ENCODE results near the gene SORCS2. TPM values are rescaled to one million over a fixed set of nuclear protein-coding genes. Genes with fewer than 3 reads are reported as not detected.

Gene SORCS2
- total RNA-seq, 1 experiment from 2014 or later = 0.06 TPM

GRCh38 chr4:7514789-7515188 lies 322.5 kb downstream of the SORCS2 start:
- Histone ChIP-seq H3K27me3 (replicated peaks; ENCODE audit: insufficient read depth, low read depth, low read length, poor library complexity) (peaks cover 31% of the 10 kb centered on the region), H3K4me1 (ENCODE audit: insufficient read depth, low read length, poor library complexity, severe bottlenecking) (no peaks in the 10 kb centered on the region), H3K9me3 (ENCODE audit: low read depth, low read length, poor library complexity, severe bottlenecking) (no peaks in the 10 kb centered on the region), H3K27ac (ENCODE audit: low read depth, low read length, poor library complexity, severe bottlenecking) (no peak overlapping the region), H3K4me3 (ENCODE audit: low read depth, low read length, poor library complexity, severe bottlenecking) (no peak overlapping the region), H3K36me3 (ENCODE audit: insufficient read depth, low read length, poor library complexity, severe bottlenecking) (no peaks in the 10 kb centered on the region)
- no peak for DNase-seq (ENCODE audit: low spot score)
- intact Hi-C loops (cut with micrococcal nuclease; ENCODE audit: unreplicated experiment) = no loop called here
- TF ChIP-seq CTCF (conservative IDR thresholded peaks at IDR 0.05; ENCODE audit: low read depth, low read length) = no peak
- CTCF ChIA-PET = no interaction called here
- no TSS peak for BruUV-seq (replicated peaks)
- POLR2A ChIA-PET (ENCODE audit: low non-redundant PET) = no interaction called here

- no peak for DNase-seq (ENCODE audit: low spot score)
- ChIA-PET POLR2A (ENCODE audit: low non-redundant PET) (no interaction called here), CTCF (no interaction called here)
- no peak for TF ChIP-seq CTCF (conservative IDR thresholded peaks at IDR 0.05; ENCODE audit: low read depth, low read length)
- TF ChIP-seq EZH2 (IDR thresholded peaks at IDR 0.05; ENCODE audit: borderline replicate concordance, low read depth, low read length, poor library complexity, severe bottlenecking) = no peak
- intact Hi-C loops (cut with micrococcal nuclease; ENCODE audit: unreplicated experiment) = no loop called here
- Histone ChIP-seq H3K9me3 (ENCODE audit: low read depth, low read length, poor library complexity, severe bottlenecking) (no peaks in the 10 kb centered on the region), H3K36me3 (ENCODE audit: insufficient read depth, low read length, poor library complexity, severe bottlenecking) (no peaks in the 10 kb centered on the region), H3K4me3 (ENCODE audit: low read depth, low read length, poor library complexity, severe bottlenecking) (no peak overlapping the region), H3K4me1 (ENCODE audit: insufficient read depth, low read length, poor library complexity, severe bottlenecking) (no peaks in the 10 kb centered on the region), H3K27ac (ENCODE audit: low read depth, low read length, poor library complexity, severe bottlenecking) (no peak overlapping the region), H3K27me3 (replicated peaks; ENCODE audit: insufficient read depth, low read depth, low read length, poor library complexity) (peaks cover 37% of the 10 kb centered on the region)
- BruUV-seq (replicated peaks) = no TSS peak
These were observed 323.1 kb downstream of the SORCS2 start for GRCh38 chr4:7515390-7515902.

GRCh38 chr4:7516096-7516772 lies 323.9 kb downstream of the SORCS2 start:
- BruUV-seq (replicated peaks) = no TSS peak
- DNase-seq (ENCODE audit: low spot score) = no peak
- Histone ChIP-seq H3K36me3 (ENCODE audit: insufficient read depth, low read length, poor library complexity, severe bottlenecking) (no peaks in the 10 kb centered on the region), H3K27ac (ENCODE audit: low read depth, low read length, poor library complexity, severe bottlenecking) (no peak overlapping the region), H3K4me3 (ENCODE audit: low read depth, low read length, poor library complexity, severe bottlenecking) (no peak overlapping the region), H3K9me3 (ENCODE audit: low read depth, low read length, poor library complexity, severe bottlenecking) (no peaks in the 10 kb centered on the region), H3K4me1 (ENCODE audit: insufficient read depth, low read length, poor library complexity, severe bottlenecking) (no peaks in the 10 kb centered on the region), H3K27me3 (replicated peaks; ENCODE audit: insufficient read depth, low read depth, low read length, poor library complexity) (peaks cover 45% of the 10 kb centered on the region)
- POLR2A ChIA-PET (ENCODE audit: low non-redundant PET) = no interaction called here
- intact Hi-C loops (cut with micrococcal nuclease; ENCODE audit: unreplicated experiment) = no loop called here
- CTCF ChIA-PET = no interaction called here
- TF ChIP-seq EZH2 (IDR thresholded peaks at IDR 0.05; ENCODE audit: borderline replicate concordance, low read depth, low read length, poor library complexity, severe bottlenecking) (no peak), CTCF (conservative IDR thresholded peaks at IDR 0.05; ENCODE audit: low read depth, low read length) (no peak)

All from A673 (cell line).